NCI-H1930 (cell line): Measurements from ENCODE around the gene ARMS2.

ENCODE experiments used
- DNase-seq, 2 experiments: peaks; one replicate each; lab custom pipeline; 2025; lab: John Stamatoyannopoulos, UW

The ARMS2 gene

GRCh38 chr10:122494833-122495232 lies 40.4 kb downstream of the ARMS2 start:
- DNase-seq = no peak

GRCh38 chr10:122495406-122496340 lies 41.2 kb downstream of the ARMS2 start:
- no peak for DNase-seq

DNA sequence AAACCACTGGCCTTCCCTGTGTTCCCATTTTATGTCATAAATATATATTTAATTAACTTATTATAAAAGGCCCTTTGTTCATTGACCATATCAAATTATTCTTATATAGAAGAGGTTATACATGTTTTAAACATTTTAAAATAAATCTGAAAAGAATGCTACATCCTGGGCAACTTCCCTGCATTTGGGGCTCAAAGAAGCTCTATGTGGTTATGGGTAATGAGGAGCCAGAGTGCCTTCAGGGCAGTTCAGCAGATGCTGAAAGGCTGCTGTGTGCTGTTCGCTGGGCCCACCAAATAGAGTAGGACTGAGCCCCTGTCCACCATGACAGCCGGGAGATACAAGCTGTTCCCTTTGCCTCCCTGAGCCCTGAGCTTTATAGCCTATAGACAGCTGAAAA lies 42.8 kb downstream of the ARMS2 start:
- no peak for DNase-seq

DNA sequence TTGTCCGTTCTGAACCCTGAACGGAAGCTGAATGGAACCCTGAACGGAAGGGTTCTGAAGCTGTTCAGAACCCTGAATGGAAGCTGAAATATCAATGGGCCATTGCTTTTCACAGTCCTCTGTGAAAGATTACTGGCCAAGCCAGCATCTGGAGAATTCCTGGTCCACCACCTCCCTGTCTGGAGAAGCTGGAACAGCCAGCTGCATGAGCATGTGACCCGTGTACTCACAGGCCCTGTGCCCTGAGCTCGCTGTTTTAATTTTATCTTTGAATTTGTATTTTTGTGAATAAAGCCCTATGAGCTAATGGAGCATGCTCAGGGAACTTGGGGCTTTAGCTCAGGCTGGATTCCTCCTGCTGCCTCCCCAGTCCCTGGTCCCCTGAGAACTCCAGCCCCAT lies 44.1 kb downstream of the ARMS2 start:
- DNase-seq = no peak

DNA sequence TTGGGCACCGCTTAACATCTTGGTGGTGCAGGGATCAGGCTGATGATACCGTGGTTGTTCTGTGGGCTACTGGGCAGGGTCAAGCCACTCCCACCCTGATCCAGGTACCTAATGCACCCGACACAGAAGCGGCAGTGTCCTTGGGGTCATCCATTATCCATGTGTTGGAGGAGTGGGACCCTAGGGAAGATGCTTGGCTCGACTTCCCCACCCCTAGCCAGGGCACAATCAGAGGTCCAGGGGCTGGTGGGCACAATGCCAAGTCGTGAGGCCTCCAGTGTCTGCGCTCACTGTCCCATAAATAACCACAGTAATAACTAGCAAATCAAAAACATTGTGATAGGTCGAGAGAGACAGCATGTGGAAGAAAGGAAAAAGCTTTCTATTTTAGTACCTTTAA lies 44.6 kb downstream of the ARMS2 start:
- no peak for DNase-seq

DNA sequence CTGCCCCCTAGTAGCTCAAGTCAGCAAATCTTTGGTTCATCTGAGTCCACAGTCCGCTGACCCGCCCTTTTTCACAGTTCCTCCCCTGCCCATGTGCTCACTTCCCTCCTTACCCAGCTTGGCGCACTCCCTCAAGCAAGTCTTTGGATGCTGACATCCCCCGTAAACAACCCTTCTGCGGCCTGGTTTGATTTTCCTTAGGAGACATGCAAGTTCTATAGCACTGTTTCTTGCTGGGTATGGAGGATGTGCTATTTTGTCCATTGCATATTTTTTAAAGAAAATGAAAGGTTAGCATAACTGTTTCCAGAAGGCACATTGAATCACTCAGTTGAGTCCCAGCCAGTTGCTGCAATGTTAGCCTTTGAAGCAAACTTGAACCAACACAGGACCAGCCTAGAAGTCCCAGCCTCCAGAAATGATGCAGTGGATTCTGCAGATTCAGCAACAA lies 45.1 kb downstream of the ARMS2 start:
- DNase-seq = no peak

- no peak for DNase-seq
Measured at GRCh38 chr10:122500194-122500593, 45.7 kb downstream of the ARMS2 start.

GRCh38 chr10:122500726-122501125 lies 46.3 kb downstream of the ARMS2 start:
- no peak for DNase-seq

- DNase-seq = no peak
Measured at GRCh38 chr10:122503012-122503411, 48.6 kb downstream of the ARMS2 start.

- no peak for DNase-seq
Measured at GRCh38 chr10:122503886-122504609, 49.6 kb downstream of the ARMS2 start.

DNA sequence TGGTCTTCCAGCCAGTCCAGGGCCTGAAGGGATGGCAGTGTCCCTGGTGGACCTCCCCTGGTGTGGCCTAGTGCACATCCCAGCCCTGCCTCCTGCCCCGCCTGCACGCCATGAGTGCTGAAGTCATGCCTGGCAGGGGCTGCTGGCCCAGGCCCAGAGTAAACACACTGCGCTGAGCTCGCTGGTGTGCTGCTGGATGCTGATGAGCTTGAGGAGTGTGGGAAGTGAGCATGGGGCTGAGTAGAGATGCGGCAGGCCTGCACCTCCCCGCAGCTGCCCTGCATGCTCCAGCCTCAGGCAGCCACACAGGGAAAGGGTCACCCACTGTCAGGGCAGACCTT lies 50.1 kb downstream of the ARMS2 start:
- DNase-seq = no peak

- DNase-seq = no peak
Measured at GRCh38 chr10:122505011-122505410, 50.6 kb downstream of the ARMS2 start.

DNA sequence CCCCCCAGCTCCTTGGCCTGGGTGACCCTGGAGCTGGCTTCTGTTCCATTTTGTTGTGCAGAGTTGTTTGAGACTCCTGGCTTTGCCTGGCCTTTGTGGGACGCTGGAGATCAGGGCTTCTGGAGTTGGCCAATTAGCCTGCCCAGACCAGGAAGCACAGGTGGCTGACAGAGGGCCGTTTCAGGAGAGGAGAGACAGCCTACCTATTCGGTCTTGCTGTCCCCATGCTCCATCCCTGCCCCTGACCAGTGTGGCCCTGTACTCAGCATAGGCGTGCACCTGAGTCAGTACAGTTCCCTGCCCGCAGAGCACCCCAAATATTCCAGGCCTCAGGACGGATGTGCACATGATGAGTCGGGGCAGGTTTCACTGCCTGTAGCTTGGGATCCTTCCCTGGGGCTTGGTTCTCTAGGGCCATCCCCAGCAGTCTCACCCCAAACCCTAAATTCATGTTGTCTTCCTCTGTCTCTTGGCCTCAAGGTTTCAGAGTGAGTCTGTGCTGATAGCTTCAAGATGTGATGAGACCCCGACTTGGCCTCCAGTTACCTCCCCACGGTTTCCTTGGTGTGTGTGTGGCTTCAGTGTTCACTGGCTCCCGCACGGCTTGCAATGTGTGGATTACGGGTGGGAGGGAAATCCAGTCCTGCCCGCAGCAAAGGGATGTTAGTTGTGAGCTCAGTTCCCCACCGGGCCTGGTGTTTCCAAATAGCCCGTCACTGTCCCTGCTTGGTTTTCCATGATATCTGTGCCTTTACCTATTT lies 51.6 kb downstream of the ARMS2 start:
- no peak for DNase-seq
